Hepatocyte (in vitro differentiated cells): ENCODE results near the gene ADAM17.

ENCODE experiments used
- CTCF ChIP-seq: fragments of 200-600 bp; sonication (generic); IDR thresholded peaks from 2 replicates; pipeline ENCODE4 v1.5.1; 2016; ENCODE audit warnings: antibody characterized with exemption, mild to moderate bottlenecking; ENCODE audit not compliant: poor library complexity
- EZH2phosphoT487 ChIP-seq: fragments of 200-600 bp; sonication (generic); IDR thresholded peaks from one replicate; pipeline ENCODE4 v1.6.1; 2018; ENCODE audit warnings: antibody characterized with exemption, mild to moderate bottlenecking, low read depth, moderate library complexity; ENCODE audit not compliant: unreplicated experiment, severe bottlenecking

GRCh38 chr2:9594366-9595054 is 38.9 kb upstream of the ADAM17 start:
- TF ChIP-seq CTCF (no peak), EZH2phosphoT487 (no peak)
